ENCODE results near the gene HIRA. TPM values are rescaled to one million over a fixed set of nuclear protein-coding genes. Genes with fewer than 3 reads are reported as not detected.

The HIRA gene
- total RNA-seq, 2 experiments from 2014 or later: 31.2 to 55.7 TPM

GRCh38 chr22:19477321-19478044 is 46.0 kb upstream of the HIRA start:
- Histone ChIP-seq H3K36me3 (ENCODE audit: insufficient read depth, low read length) (peaks cover 52% of the 10 kb centered on the region), H3K79me2 (ENCODE audit: insufficient read depth, low read depth, low read length) (peaks cover 68% of the 10 kb centered on the region), H3K4me1 (ENCODE audit: insufficient read depth, low read length, poor library complexity, severe bottlenecking) (peaks cover 14% of the 10 kb centered on the region), H3K27ac (ENCODE audit: low read depth, low read length, poor library complexity, severe bottlenecking) (peak overlapping the region; percentile 75), H3K4me2 (ENCODE audit: low read length) (peak overlapping the region; percentile 100), H3K9me3 (ENCODE audit: low read length) (no peaks in the 10 kb centered on the region), H3K9me2 (ENCODE audit: insufficient read depth, low read length) (no peaks in the 10 kb centered on the region), H2AFZ (ENCODE audit: low read length) (no peak overlapping the region), H3K4me3 (ENCODE audit: low read depth, low read length, poor library complexity, severe bottlenecking) (peak overlapping the region; percentile 94), H4K20me1 (ENCODE audit: insufficient read depth, low read length) (peaks cover 17% of the 10 kb centered on the region)
- intact Hi-C loops (cut with micrococcal nuclease; ENCODE audit: unreplicated experiment): loop anchor here (2.0 kb wide), 2 partner anchors 45 to 177 kb away; partner anchors contain the start of gene MRPL40
- POLR2A ChIA-PET: interaction anchor here (0.7 to 0.9 kb wide), 3 partner anchors 118 to 214 kb away, joined by 3 to 5 read pairs (median 4); no protein-coding TSS in a partner anchor
- TSS peak; percentile 51 for BruUV-seq (replicated peaks)
- DNase-seq (ENCODE audit: low spot score): peak; percentile 43
- CTCF ChIA-PET (ENCODE audit: unreplicated experiment): no interaction called here
- TF ChIP-seq EZH2phosphoT487 (IDR thresholded peaks at IDR 0.05; ENCODE audit: borderline replicate concordance, low read depth, low read length) (no peak), CTCF (conservative IDR thresholded peaks at IDR 0.05; ENCODE audit: low read length) (peak; percentile 75)

- Histone ChIP-seq H3K4me3 (ENCODE audit: low read depth, low read length, poor library complexity, severe bottlenecking) (no peak overlapping the region), H3K79me2 (ENCODE audit: insufficient read depth, low read depth, low read length) (peaks cover 56% of the 10 kb centered on the region), H3K36me3 (ENCODE audit: insufficient read depth, low read length) (peaks cover 57% of the 10 kb centered on the region), H3K4me1 (ENCODE audit: insufficient read depth, low read length, poor library complexity, severe bottlenecking) (peaks cover 13% of the 10 kb centered on the region), H3K27ac (ENCODE audit: low read depth, low read length, poor library complexity, severe bottlenecking) (no peak overlapping the region), H2AFZ (ENCODE audit: low read length) (no peak overlapping the region), H4K20me1 (ENCODE audit: insufficient read depth, low read length) (peaks cover 14% of the 10 kb centered on the region), H3K9me3 (ENCODE audit: low read length) (no peaks in the 10 kb centered on the region), H3K4me2 (ENCODE audit: low read length) (0 out of 2 replicates have a peak overlapping the region, but pooled peaks have one; percentile 1), H3K9me2 (ENCODE audit: insufficient read depth, low read length) (no peaks in the 10 kb centered on the region)
- POLR2A ChIA-PET: interaction anchor here (0.6 kb wide), 1 partner anchor 1818 kb away, joined by 4 read pairs; no protein-coding TSS in a partner anchor
- intact Hi-C loops (cut with micrococcal nuclease; ENCODE audit: unreplicated experiment): loop anchor here (2.0 kb wide), 2 partner anchors 43 to 175 kb away; partner anchors contain the start of gene MRPL40
- DNase-seq (ENCODE audit: low spot score): no peak
- BruUV-seq (replicated peaks): no TSS peak
- CTCF ChIA-PET (ENCODE audit: unreplicated experiment): no interaction called here
- TF ChIP-seq EZH2phosphoT487 (IDR thresholded peaks at IDR 0.05; ENCODE audit: borderline replicate concordance, low read depth, low read length): no peak
- TF ChIP-seq CTCF (conservative IDR thresholded peaks at IDR 0.05; ENCODE audit: low read length): no peak
These were observed 44.5 kb upstream of the HIRA start for GRCh38 chr22:19476023-19476422.

- Histone ChIP-seq H3K9me2 (ENCODE audit: insufficient read depth, low read length) (no peaks in the 10 kb centered on the region), H2AFZ (ENCODE audit: low read length) (no peak overlapping the region), H3K27ac (ENCODE audit: low read depth, low read length, poor library complexity, severe bottlenecking) (no peak overlapping the region), H3K79me2 (ENCODE audit: insufficient read depth, low read depth, low read length) (peaks cover 41% of the 10 kb centered on the region), H3K4me1 (ENCODE audit: insufficient read depth, low read length, poor library complexity, severe bottlenecking) (peaks cover 9% of the 10 kb centered on the region), H3K36me3 (ENCODE audit: insufficient read depth, low read length) (peaks cover 75% of the 10 kb centered on the region), H3K4me3 (ENCODE audit: low read depth, low read length, poor library complexity, severe bottlenecking) (no peak overlapping the region), H4K20me1 (ENCODE audit: insufficient read depth, low read length) (peaks cover 7% of the 10 kb centered on the region), H3K9me3 (ENCODE audit: low read length) (no peaks in the 10 kb centered on the region), H3K4me2 (ENCODE audit: low read length) (no peak overlapping the region)
- intact Hi-C loops (cut with micrococcal nuclease; ENCODE audit: unreplicated experiment): no loop called here
- ChIA-PET CTCF (ENCODE audit: unreplicated experiment) (interaction anchor here (0.5 kb wide), 1 partner anchor 255 kb away, joined by 3 read pairs; no protein-coding TSS in a partner anchor), POLR2A (interaction anchor here (0.6 to 2.3 kb wide), 2 partner anchors 10 to 152 kb away, joined by 3 to 6 read pairs; no protein-coding TSS in a partner anchor)
- TF ChIP-seq CTCF (conservative IDR thresholded peaks at IDR 0.05; ENCODE audit: low read length) (peak; percentile 28; the same call in 1 of the 2 replicates), EZH2phosphoT487 (IDR thresholded peaks at IDR 0.05; ENCODE audit: borderline replicate concordance, low read depth, low read length) (no peak)
- BruUV-seq (replicated peaks): no TSS peak
- peak; percentile 27 for DNase-seq (ENCODE audit: low spot score)
These were observed 42.0 kb upstream of the HIRA start for GRCh38 chr22:19473578-19473977.

All from OCI-LY7 (cell line).